NT2/D1 (cell line): ENCODE results near the gene RAX2.

Experiments used
- SUZ12 ChIP-seq: IDR thresholded peaks from 2 replicates; pipeline ENCODE4 v1.6.1; 2011; ENCODE audit not compliant: insufficient read length, insufficient read depth; ENCODE audit errors: extremely low read depth
- YY1 ChIP-seq: IDR thresholded peaks from 2 replicates; pipeline ENCODE4 v1.6.1; 2011; ENCODE audit not compliant: insufficient read length, insufficient read depth
- ZNF274 ChIP-seq: IDR thresholded peaks from 2 replicates; pipeline ENCODE4 v1.6.1; 2011; ENCODE audit warnings: mild to moderate bottlenecking, low read depth, low read length

GRCh38 chr19:3753631-3754410, 18.2 kb downstream of the RAX2 start:
- no peak for TF ChIP-seq ZNF274
- no peak for TF ChIP-seq YY1
- TF ChIP-seq SUZ12, result no peak
